Loucy (cell line): ENCODE measurements around the gene SLC25A13.

Source experiments
- CTCF ChIP-seq: fragments of 200-600 bp; sonication (generic); conservative IDR thresholded peaks from 2 replicates; pipeline ENCODE4 v1.5.1; 2014; ENCODE audit warnings: mild to moderate bottlenecking, antibody characterized with exemption, low read length
- EZH2phosphoT487 ChIP-seq: fragments of 200-600 bp; IDR thresholded peaks from 2 replicates; pipeline ENCODE4 v1.6.1; 2018; ENCODE audit warnings: antibody characterized with exemption, mild to moderate bottlenecking, moderate library complexity, borderline replicate concordance

- no peak for TF ChIP-seq CTCF
- TF ChIP-seq EZH2phosphoT487 = no peak
These were observed 132.6 kb downstream of the SLC25A13 start for GRCh38 chr7:96189129-96189820.
